ENCODE measurements around the gene RXRA. TPM values are rescaled to one million over a fixed set of nuclear protein-coding genes. Genes with fewer than 3 reads are reported as not detected.
"Not testable (repeated sequence)": the region's sequence is repeated elsewhere in the genome, so short reads cannot be mapped to it uniquely, and the experiment has no call there.

RXRA gene
- total and polyA plus RNA-seq, 7 experiments from 2014 or later, result 0.31 to 59.5 (median 8.4) TPM

GRCh38 chr9:134304261-134304660 lies 22.0 kb upstream of the RXRA start:
- H3K9me3 Mint-ChIP-seq, result peaks cover 0 to 2% (median 0%) of the 10 kb centered on the region in 11 donors
- H3K27me3 Mint-ChIP-seq, result peaks cover 0 to 9% (median 0%) of the 10 kb centered on the region in 5 donors
- intact Hi-C loops (cut with micrococcal nuclease), result no loop called here
- no peak overlapping the region for H3K27ac ChIP-seq (ENCODE audit: low read depth, low read length)
- H3K27me3 ChIP-seq (ENCODE audit: control insufficient read depth in 2 of 2, insufficient read depth in 2 of 2, low read length in 2 of 2), result no peaks in the 10 kb centered on the region
- H3K4me3 Mint-ChIP-seq, result no peak overlapping the region
- DNase-seq (no peak), ATAC-seq (no peak)
- H3K4me3 ChIP-seq (ENCODE audit: low read length), result no peak overlapping the region
- H3K9me3 ChIP-seq (ENCODE audit: control insufficient read depth in 2 of 3, low read length in 3 of 3), result no peaks in the 10 kb centered on the region
- ChIA-PET POLR2A (no interaction called here), CTCF (no interaction called here)
- H3K4me1 Mint-ChIP-seq, result peaks cover 0 to 8% (median 4%) of the 10 kb centered on the region in 7 donors
- H3K4me1 ChIP-seq (ENCODE audit: control insufficient read depth in 2 of 2, insufficient read depth in 2 of 2, low read length in 2 of 2), result peaks cover 0 to 14% of the 10 kb centered on the region in 2 donors
- H3K36me3 ChIP-seq (ENCODE audit: control insufficient read depth in 2 of 3, insufficient read depth in 3 of 3, low read length in 3 of 3), result no peaks in the 10 kb centered on the region
- no peak overlapping the region for H3K27ac Mint-ChIP-seq
- H3K36me3 Mint-ChIP-seq, result no peaks in the 10 kb centered on the region

- H3K27ac Mint-ChIP-seq, result no peak overlapping the region
- H3K36me3 Mint-ChIP-seq, result no peaks in the 10 kb centered on the region
- no peaks in the 10 kb centered on the region for H3K36me3 ChIP-seq (ENCODE audit: control insufficient read depth in 2 of 3, insufficient read depth in 3 of 3, low read length in 3 of 3)
- H3K4me3 ChIP-seq (ENCODE audit: low read length), result no peak overlapping the region
- H3K27me3 Mint-ChIP-seq, result peaks cover 0 to 9% (median 0%) of the 10 kb centered on the region in 5 donors
- H3K4me1 Mint-ChIP-seq, result peaks cover 0 to 8% (median 4%) of the 10 kb centered on the region in 7 donors
- no peaks in the 10 kb centered on the region for H3K9me3 ChIP-seq (ENCODE audit: control insufficient read depth in 2 of 3, low read length in 3 of 3)
- intact Hi-C loops (cut with micrococcal nuclease), result no loop called here
- peaks cover 0 to 14% of the 10 kb centered on the region in 2 donors for H3K4me1 ChIP-seq (ENCODE audit: control insufficient read depth in 2 of 2, insufficient read depth in 2 of 2, low read length in 2 of 2)
- POLR2A ChIA-PET, result no interaction called here
- no peaks in the 10 kb centered on the region for H3K27me3 ChIP-seq (ENCODE audit: control insufficient read depth in 2 of 2, insufficient read depth in 2 of 2, low read length in 2 of 2)
- ATAC-seq, result no peak
- no peak overlapping the region for H3K27ac ChIP-seq (ENCODE audit: low read depth, low read length)
- CTCF ChIA-PET, result no interaction called here
- no peak for DNase-seq
- no peak overlapping the region for H3K4me3 Mint-ChIP-seq
- peaks cover 0 to 2% (median 0%) of the 10 kb centered on the region in 11 donors for H3K9me3 Mint-ChIP-seq
These were observed 21.6 kb upstream of the RXRA start for GRCh38 chr9:134304690-134305089.

GRCh38 chr9:134305533-134305932 lies 20.7 kb upstream of the RXRA start:
- Mint-ChIP-seq H3K9me3 (peaks cover 0 to 2% (median 0%) of the 10 kb centered on the region in 11 donors), H3K4me1 (peaks cover 0 to 8% (median 4%) of the 10 kb centered on the region in 7 donors), H3K27me3 (peaks cover 0 to 3% (median 0%) of the 10 kb centered on the region in 5 donors), H3K4me3 (no peak overlapping the region), H3K36me3 (no peaks in the 10 kb centered on the region), H3K27ac (no peak overlapping the region)
- Histone ChIP-seq H3K27ac (ENCODE audit: low read depth, low read length) (no peak overlapping the region), H3K9me3 (ENCODE audit: control insufficient read depth in 2 of 3, low read length in 3 of 3) (no peaks in the 10 kb centered on the region), H3K36me3 (ENCODE audit: control insufficient read depth in 2 of 3, insufficient read depth in 3 of 3, low read length in 3 of 3) (no peaks in the 10 kb centered on the region), H3K27me3 (ENCODE audit: control insufficient read depth in 2 of 2, insufficient read depth in 2 of 2, low read length in 2 of 2) (no peaks in the 10 kb centered on the region), H3K4me3 (ENCODE audit: low read length) (no peak overlapping the region), H3K4me1 (ENCODE audit: control insufficient read depth in 2 of 2, insufficient read depth in 2 of 2, low read length in 2 of 2) (peaks cover 0 to 12% of the 10 kb centered on the region in 2 donors)
- no peak for ATAC-seq
- no peak for DNase-seq
- ChIA-PET POLR2A (no interaction called here), CTCF (no interaction called here)
- intact Hi-C loops (cut with micrococcal nuclease), result no loop called here

GRCh38 chr9:134306042-134306441 lies 20.2 kb upstream of the RXRA start:
- intact Hi-C loops (cut with micrococcal nuclease), result not testable (repeated sequence)

GRCh38 chr9:134306636-134307600 lies 19.3 kb upstream of the RXRA start:
- ChIA-PET CTCF (no interaction called here), POLR2A (interaction anchor here (0.6 kb wide), 1 partner anchor 223 kb away, joined by 3 read pairs; no protein-coding TSS in a partner anchor)
- Mint-ChIP-seq H3K27ac (no peak overlapping the region), H3K9me3 (peaks cover 0 to 4% (median 2%) of the 10 kb centered on the region in 11 donors), H3K4me3 (no peak overlapping the region), H3K4me1 (peaks cover 0 to under 1% (median 0%) of the 10 kb centered on the region in 7 donors), H3K27me3 (peaks cover 0 to 5% (median 3%) of the 10 kb centered on the region in 5 donors), H3K36me3 (no peaks in the 10 kb centered on the region)
- H3K9me3 ChIP-seq (ENCODE audit: control insufficient read depth in 2 of 3, low read length in 3 of 3), result no peaks in the 10 kb centered on the region
- no peaks in the 10 kb centered on the region for H3K36me3 ChIP-seq (ENCODE audit: control insufficient read depth in 2 of 3, insufficient read depth in 3 of 3, low read length in 3 of 3)
- no peaks in the 10 kb centered on the region for H3K27me3 ChIP-seq (ENCODE audit: control insufficient read depth in 2 of 2, insufficient read depth in 2 of 2, low read length in 2 of 2)
- H3K4me3 ChIP-seq (ENCODE audit: low read length), result no peak overlapping the region
- ATAC-seq (no peak), DNase-seq (no peak)
- H3K4me1 ChIP-seq (ENCODE audit: control insufficient read depth in 2 of 2, insufficient read depth in 2 of 2, low read length in 2 of 2), result no peaks in the 10 kb centered on the region
- no peak overlapping the region for H3K27ac ChIP-seq (ENCODE audit: low read depth, low read length)
- intact Hi-C loops (cut with micrococcal nuclease), result no loop called here

More at GRCh38 chr9:134306042-134306441, 20.2 kb upstream of the RXRA start:
- CTCF ChIA-PET; H3K4me1 ChIP-seq (ENCODE audit: control insufficient read depth in 2 of 2, insufficient read depth in 2 of 2, low read length in 2 of 2); H3K4me1 Mint-ChIP-seq; DNase-seq; H3K27ac ChIP-seq (ENCODE audit: low read depth, low read length); H3K36me3 ChIP-seq (ENCODE audit: control insufficient read depth in 2 of 3, insufficient read depth in 3 of 3, low read length in 3 of 3); H3K4me3 Mint-ChIP-seq; ATAC-seq; H3K27ac Mint-ChIP-seq; H3K9me3 Mint-ChIP-seq; H3K36me3 Mint-ChIP-seq; H3K9me3 ChIP-seq (ENCODE audit: control insufficient read depth in 2 of 3, low read length in 3 of 3); H3K4me3 ChIP-seq (ENCODE audit: low read length); H3K27me3 ChIP-seq (ENCODE audit: control insufficient read depth in 2 of 2, insufficient read depth in 2 of 2, low read length in 2 of 2); H3K27me3 Mint-ChIP-seq; POLR2A ChIA-PET: not testable (repeated sequence)

- POLR2A ChIA-PET, result interaction anchor here (0.6 kb wide), 1 partner anchor 224 kb away, joined by 3 read pairs; no protein-coding TSS in a partner anchor
- Histone ChIP-seq H3K4me3 (ENCODE audit: low read length) (no peak overlapping the region), H3K27ac (ENCODE audit: low read depth, low read length) (no peak overlapping the region), H3K27me3 (ENCODE audit: control insufficient read depth in 2 of 2, insufficient read depth in 2 of 2, low read length in 2 of 2) (no peaks in the 10 kb centered on the region), H3K9me3 (ENCODE audit: control insufficient read depth in 2 of 3, low read length in 3 of 3) (no peaks in the 10 kb centered on the region), H3K36me3 (ENCODE audit: control insufficient read depth in 2 of 3, insufficient read depth in 3 of 3, low read length in 3 of 3) (no peaks in the 10 kb centered on the region), H3K4me1 (ENCODE audit: control insufficient read depth in 2 of 2, insufficient read depth in 2 of 2, low read length in 2 of 2) (no peaks in the 10 kb centered on the region)
- H3K9me3 Mint-ChIP-seq, result peaks cover 0 to 4% (median 2%) of the 10 kb centered on the region in 11 donors
- ATAC-seq, result no peak
- CTCF ChIA-PET, result no interaction called here
- DNase-seq, result no peak
- no peaks in the 10 kb centered on the region for H3K36me3 Mint-ChIP-seq
- H3K4me1 Mint-ChIP-seq, result no peaks in the 10 kb centered on the region
- H3K27me3 Mint-ChIP-seq, result peaks cover 0 to 10% (median 5%) of the 10 kb centered on the region in 5 donors
- no peak overlapping the region for H3K4me3 Mint-ChIP-seq
- intact Hi-C loops (cut with micrococcal nuclease), result no loop called here
- no peak overlapping the region for H3K27ac Mint-ChIP-seq
These were observed 18.3 kb upstream of the RXRA start for GRCh38 chr9:134307674-134308638.
